NCI-H345 (cell line): ENCODE measurements around the gene PARP16.
"Not testable (repeated sequence)": the region's sequence is repeated elsewhere in the genome, so short reads cannot be mapped to it uniquely, and the experiment has no call there.

Source experiments
- DNase-seq: peaks from one replicate; lab custom pipeline; 2025; lab: John Stamatoyannopoulos, UW

PARP16 gene

GRCh38 chr15:65275728-65276126 is 11.0 kb downstream of the PARP16 start:
- DNase-seq = no peak

GRCh38 chr15:65275104-65275727 is 11.5 kb downstream of the PARP16 start:
- no peak for DNase-seq

- not testable (repeated sequence) for DNase-seq
These were observed 15.7 kb downstream of the PARP16 start for GRCh38 chr15:65270811-65271545.

GRCh38 chr15:65268411-65268810 is 18.3 kb downstream of the PARP16 start:
- no peak for DNase-seq

GRCh38 chr15:65266469-65266868 is 20.2 kb downstream of the PARP16 start:
- DNase-seq = no peak

- DNase-seq = no peak
These were observed 21.7 kb downstream of the PARP16 start for GRCh38 chr15:65264863-65265430.

GRCh38 chr15:65263313-65263712 is 23.4 kb downstream of the PARP16 start:
- no peak for DNase-seq

GRCh38 chr15:65260968-65261367 is 25.7 kb downstream of the PARP16 start:
- DNase-seq = no peak

GRCh38 chr15:65259367-65259797 is 27.3 kb downstream of the PARP16 start:
- no peak for DNase-seq

- DNase-seq = no peak
These were observed 28.1 kb downstream of the PARP16 start for GRCh38 chr15:65258375-65259262.

- DNase-seq = no peak
These were observed 31.1 kb downstream of the PARP16 start for GRCh38 chr15:65255486-65256140.

- no peak for DNase-seq
These were observed 31.9 kb downstream of the PARP16 start for GRCh38 chr15:65254758-65255157.

GRCh38 chr15:65254356-65254755 is 32.3 kb downstream of the PARP16 start:
- no peak for DNase-seq

- no peak for DNase-seq
These were observed 37.0 kb downstream of the PARP16 start for GRCh38 chr15:65249641-65250040.

- no peak for DNase-seq
These were observed 38.0 kb downstream of the PARP16 start for GRCh38 chr15:65248511-65249255.

GRCh38 chr15:65246939-65247338 is 39.7 kb downstream of the PARP16 start:
- no peak for DNase-seq

GRCh38 chr15:65246026-65246714 is 40.5 kb downstream of the PARP16 start:
- DNase-seq = no peak

GRCh38 chr15:65245096-65245856 is 41.4 kb downstream of the PARP16 start:
- no peak for DNase-seq

GRCh38 chr15:65244638-65245037 is 42.0 kb downstream of the PARP16 start:
- no peak for DNase-seq

- not testable (repeated sequence) for DNase-seq
These were observed 50.2 kb downstream of the PARP16 start for GRCh38 chr15:65236443-65236842.
